Measurements from ENCODE around the gene HCN3.

GRCh38 chr1:155241841-155242264, 35.4 kb upstream of the HCN3 start:
- no peak for TF ChIP-seq CTCF (conservative IDR thresholded peaks at IDR 0.05)
- TF ChIP-seq EZH2 (IDR thresholded peaks at IDR 0.05; ENCODE audit: low read depth), result no peak

Measured in PC-9 (cell line).